OCI-LY1 (cell line): ENCODE results near the gene CFAP74.

Source experiments
- H2AFZ ChIP-seq: fragments of 200-600 bp; sonication (generic), shearing (Covaris generic); 2 replicates; pipeline ENCODE4 v1.6.0; 2014; ENCODE audit warnings: antibody characterized with exemption, mild to moderate bottlenecking, low read length
- H3F3A ChIP-seq: fragments of 200-600 bp; sonication (generic), shearing (Covaris generic); 2 replicates; pipeline ENCODE4 v1.6.0; 2014; ENCODE audit warnings: mild to moderate bottlenecking, antibody characterized with exemption, low read length, moderate library complexity; ENCODE audit not compliant: insufficient read depth
- H3K27ac ChIP-seq: fragments of 200-600 bp; sonication (generic); 2 replicates; pipeline ENCODE4 v1.5.1; 2014; ENCODE audit warnings: low read length, mixed run types, mild to moderate bottlenecking, low read depth; ENCODE audit not compliant: poor library complexity, severe bottlenecking
- H3K27me3 ChIP-seq: fragments of 200-600 bp; sonication (generic); 2 replicates; pipeline ENCODE4 v1.6.0; 2014; ENCODE audit warnings: antibody characterized with exemption, mild to moderate bottlenecking, low read length, moderate library complexity; ENCODE audit not compliant: insufficient read depth
- H3K36me3 ChIP-seq: fragments of 200-600 bp; sonication (generic); 2 replicates; pipeline ENCODE4 v1.6.1; 2014; ENCODE audit warnings: mild to moderate bottlenecking, antibody characterized with exemption, low read length, moderate library complexity, mixed read lengths; ENCODE audit not compliant: insufficient read depth
- H3K4me1 ChIP-seq: fragments of 200-600 bp; sonication (generic); 2 replicates; pipeline ENCODE4 v1.5.1; 2014; ENCODE audit warnings: mild to moderate bottlenecking, low read length, moderate library complexity; ENCODE audit not compliant: insufficient read depth, severe bottlenecking
- H3K4me2 ChIP-seq: fragments of 200-600 bp; sonication (generic), shearing (Covaris generic); 2 replicates; pipeline ENCODE4 v1.6.1; 2014; ENCODE audit warnings: low read length
- H3K4me3 ChIP-seq: fragments of 200-600 bp; sonication (generic); 2 replicates; pipeline ENCODE4 v1.5.1; 2014; ENCODE audit warnings: low read length, low read depth, mild to moderate bottlenecking, mixed read lengths; ENCODE audit not compliant: poor library complexity, severe bottlenecking
- H3K79me2 ChIP-seq: fragments of 200-600 bp; shearing (Covaris generic); 2 replicates; pipeline ENCODE4 v1.6.1; 2016; ENCODE audit warnings: mixed run types, low read length, mixed read lengths; ENCODE audit not compliant: insufficient read depth
- H3K9ac ChIP-seq: fragments of 200-600 bp; sonication (generic), shearing (Covaris generic); 2 replicates; pipeline ENCODE4 v1.6.1; 2014; ENCODE audit warnings: mild to moderate bottlenecking, low read length, mixed read lengths
- H3K9me2 ChIP-seq: fragments of 200-600 bp; sonication (generic), shearing (Covaris generic); 2 replicates; pipeline ENCODE4 v1.6.1; 2014; ENCODE audit warnings: low read depth, mild to moderate bottlenecking, low read length, mixed read lengths
- H3K9me3 ChIP-seq: fragments of 200-600 bp; shearing (Covaris generic); 2 replicates; pipeline ENCODE4 v1.6.1; 2014; ENCODE audit warnings: low read length, mixed read lengths
- H4K20me1 ChIP-seq: fragments of 200-600 bp; sonication (generic), shearing (Covaris generic); 2 replicates; pipeline ENCODE4 v1.6.0; 2016; ENCODE audit warnings: mild to moderate bottlenecking, low read length; ENCODE audit not compliant: insufficient read depth
- EZH2 ChIP-seq: fragments of 200-600 bp; sonication (generic), shearing (Covaris generic); IDR thresholded peaks from 2 replicates; pipeline ENCODE4 v1.8.0; 2017; ENCODE audit warnings: borderline replicate concordance, mixed run types, mild to moderate bottlenecking, antibody characterized with exemption, low read length, moderate library complexity, mixed read lengths
- TF ChIP-seq, protein P1 (sequence below): fragments of 200-600 bp; sonication (generic), shearing (Covaris generic); IDR thresholded peaks from 2 replicates; pipeline ENCODE4 v1.5.1; 2017; ENCODE audit warnings: mild to moderate bottlenecking, antibody characterized with exemption, low read length, moderate library complexity, mixed read lengths

The CFAP74 gene

DNA sequence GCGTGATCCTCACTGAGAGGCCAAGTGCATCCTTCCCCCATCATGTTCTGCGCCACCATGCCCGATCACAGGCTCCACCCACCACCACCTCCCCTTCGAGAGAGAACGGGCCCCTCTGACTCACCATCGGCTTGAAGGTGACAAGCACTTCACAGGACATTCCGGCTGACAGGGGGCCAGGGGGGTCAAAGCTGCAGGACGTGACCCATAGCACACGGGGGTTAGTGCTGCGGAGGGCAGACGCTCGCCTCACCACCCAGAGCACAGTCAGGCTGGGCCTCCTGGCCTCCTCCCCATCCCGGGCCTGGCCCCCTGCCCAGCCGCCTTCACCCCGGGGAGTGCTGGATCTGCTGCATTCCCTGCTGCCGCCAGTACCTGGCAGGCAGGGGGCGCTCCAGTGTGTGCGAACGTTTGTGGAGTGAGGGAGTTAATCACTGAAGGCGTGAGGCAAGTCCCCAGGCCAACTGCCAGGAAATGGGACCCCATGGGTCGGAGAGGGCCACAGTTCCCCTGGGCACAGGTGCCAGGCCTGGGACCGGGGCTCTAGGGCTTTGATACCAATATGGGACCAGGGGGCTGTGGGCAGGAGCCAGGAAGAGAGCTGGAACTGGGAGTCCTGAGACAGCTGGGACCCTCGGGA lies 43.6 kb downstream of the CFAP74 start:
- H3K36me3 ChIP-seq: 0 out of 2 replicates have a peak, but pooled peaks cover 3% of the 10 kb centered on the region
- no peaks in the 10 kb centered on the region for H3F3A ChIP-seq
- no peaks in the 10 kb centered on the region for H4K20me1 ChIP-seq
- no peaks in the 10 kb centered on the region for H3K4me1 ChIP-seq
- no peak overlapping the region for H3K4me3 ChIP-seq
- H3K27ac ChIP-seq: no peak overlapping the region
- H3K79me2 ChIP-seq: no peaks in the 10 kb centered on the region
- peaks cover 4% of the 10 kb centered on the region; the same call in 1 of the 2 replicates for H3K27me3 ChIP-seq
- H2AFZ ChIP-seq: no peak overlapping the region
- peaks cover 5% of the 10 kb centered on the region for H3K9me3 ChIP-seq
- no peaks in the 10 kb centered on the region for H3K9me2 ChIP-seq
- TF ChIP-seq, protein P1, sequence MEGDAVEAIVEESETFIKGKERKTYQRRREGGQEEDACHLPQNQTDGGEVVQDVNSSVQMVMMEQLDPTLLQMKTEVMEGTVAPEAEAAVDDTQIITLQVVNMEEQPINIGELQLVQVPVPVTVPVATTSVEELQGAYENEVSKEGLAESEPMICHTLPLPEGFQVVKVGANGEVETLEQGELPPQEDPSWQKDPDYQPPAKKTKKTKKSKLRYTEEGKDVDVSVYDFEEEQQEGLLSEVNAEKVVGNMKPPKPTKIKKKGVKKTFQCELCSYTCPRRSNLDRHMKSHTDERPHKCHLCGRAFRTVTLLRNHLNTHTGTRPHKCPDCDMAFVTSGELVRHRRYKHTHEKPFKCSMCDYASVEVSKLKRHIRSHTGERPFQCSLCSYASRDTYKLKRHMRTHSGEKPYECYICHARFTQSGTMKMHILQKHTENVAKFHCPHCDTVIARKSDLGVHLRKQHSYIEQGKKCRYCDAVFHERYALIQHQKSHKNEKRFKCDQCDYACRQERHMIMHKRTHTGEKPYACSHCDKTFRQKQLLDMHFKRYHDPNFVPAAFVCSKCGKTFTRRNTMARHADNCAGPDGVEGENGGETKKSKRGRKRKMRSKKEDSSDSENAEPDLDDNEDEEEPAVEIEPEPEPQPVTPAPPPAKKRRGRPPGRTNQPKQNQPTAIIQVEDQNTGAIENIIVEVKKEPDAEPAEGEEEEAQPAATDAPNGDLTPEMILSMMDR: peak; percentile 85
- TF ChIP-seq EZH2: no peak
- H3K9ac ChIP-seq: no peak overlapping the region
- H3K4me2 ChIP-seq: no peak overlapping the region

DNA sequence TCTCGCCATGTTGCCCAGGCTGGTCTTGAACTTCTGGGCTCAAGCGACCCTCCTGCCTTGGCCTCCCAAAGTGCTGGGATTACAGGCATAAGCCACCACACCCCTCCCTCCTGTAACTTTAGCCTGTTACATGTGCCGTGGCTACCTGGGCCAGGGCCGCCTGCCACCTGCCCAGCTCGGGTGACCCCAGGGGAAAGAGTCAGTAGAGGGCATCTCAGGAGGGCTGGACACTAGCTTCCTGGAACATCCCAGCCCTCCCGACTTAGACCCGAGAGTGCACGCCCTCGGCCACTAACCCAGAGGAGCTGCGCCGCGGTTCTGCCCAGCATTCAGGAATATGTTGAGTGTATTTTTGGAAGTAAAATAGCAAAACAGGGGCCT lies 44.1 kb downstream of the CFAP74 start:
- 0 out of 2 replicates have a peak, but pooled peaks cover 3% of the 10 kb centered on the region for H3K36me3 ChIP-seq
- peaks cover 10% of the 10 kb centered on the region for H3K9me3 ChIP-seq
- H4K20me1 ChIP-seq: no peaks in the 10 kb centered on the region
- no peak overlapping the region for H2AFZ ChIP-seq
- H3K79me2 ChIP-seq: no peaks in the 10 kb centered on the region
- H3K9ac ChIP-seq: no peak overlapping the region
- no peak overlapping the region for H3K4me3 ChIP-seq
- TF ChIP-seq, protein P1: no peak
- TF ChIP-seq EZH2: no peak
- no peaks in the 10 kb centered on the region for H3K9me2 ChIP-seq
- no peak overlapping the region for H3K27ac ChIP-seq
- H3K4me1 ChIP-seq: no peaks in the 10 kb centered on the region
- H3F3A ChIP-seq: no peaks in the 10 kb centered on the region
- H3K4me2 ChIP-seq: no peak overlapping the region
- H3K27me3 ChIP-seq: peaks cover 4% of the 10 kb centered on the region; the same call in 1 of the 2 replicates

DNA sequence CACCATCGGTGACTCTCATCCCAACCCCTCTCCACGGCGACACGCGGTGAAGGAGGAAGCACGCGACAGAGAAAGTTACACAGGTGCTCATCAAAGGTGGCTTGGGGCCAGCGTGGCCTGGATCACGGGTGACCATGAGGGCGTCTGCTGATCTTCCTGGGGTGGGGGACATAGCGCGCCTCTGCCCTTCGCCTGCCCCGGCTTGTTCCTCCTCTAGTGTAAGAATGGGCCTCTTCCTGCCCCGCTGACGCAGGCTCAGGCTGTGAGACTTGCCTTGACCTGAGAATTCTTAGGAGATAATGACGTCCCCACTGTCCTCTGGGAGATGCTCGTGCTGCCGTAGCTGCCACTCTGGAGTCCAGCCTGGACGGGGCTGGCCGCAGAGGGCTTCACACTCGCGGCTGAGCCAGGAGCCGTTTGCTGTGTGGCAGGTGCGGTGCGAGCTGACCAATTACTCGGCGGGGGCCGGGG lies 45.5 kb downstream of the CFAP74 start:
- Histone ChIP-seq H3K9me3 (peaks cover 10% of the 10 kb centered on the region), H3K9ac (no peak overlapping the region), H3K9me2 (no peaks in the 10 kb centered on the region), H3K27ac (no peak overlapping the region), H2AFZ (no peak overlapping the region), H3K36me3 (0 out of 2 replicates have a peak, but pooled peaks cover 3% of the 10 kb centered on the region), H4K20me1 (no peaks in the 10 kb centered on the region), H3K4me1 (no peaks in the 10 kb centered on the region), H3K27me3 (peaks cover 4% of the 10 kb centered on the region; the same call in 1 of the 2 replicates), H3K4me2 (no peak overlapping the region), H3F3A (no peaks in the 10 kb centered on the region), H3K4me3 (no peak overlapping the region), H3K79me2 (no peaks in the 10 kb centered on the region)
- TF ChIP-seq, protein P1: no peak
- no peak for TF ChIP-seq EZH2
